ENCODE data around the gene DNASE1L2.

Gene DNASE1L2, protein sequence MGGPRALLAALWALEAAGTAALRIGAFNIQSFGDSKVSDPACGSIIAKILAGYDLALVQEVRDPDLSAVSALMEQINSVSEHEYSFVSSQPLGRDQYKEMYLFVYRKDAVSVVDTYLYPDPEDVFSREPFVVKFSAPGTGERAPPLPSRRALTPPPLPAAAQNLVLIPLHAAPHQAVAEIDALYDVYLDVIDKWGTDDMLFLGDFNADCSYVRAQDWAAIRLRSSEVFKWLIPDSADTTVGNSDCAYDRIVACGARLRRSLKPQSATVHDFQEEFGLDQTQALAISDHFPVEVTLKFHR

GRCh38 chr16:2236337-2237101 is at the start of gene DNASE1L2:
Gene DNASE1L2 (plus strand): TSS chr16:2236444. CDS start chr16:2236817, 373 bp downstream.
- in situ Hi-C loops (cut with MboI; ENCODE audit: low sequenced_read_pairs) = no loop called here

GRCh38 chr16:2186505-2186904 is 49.7 kb upstream of the DNASE1L2 start:
- in situ Hi-C loops (cut with MboI; ENCODE audit: low sequenced_read_pairs) = no loop called here

GRCh38 chr16:2187212-2187611 is 49.0 kb upstream of the DNASE1L2 start:
- in situ Hi-C loops (cut with MboI; ENCODE audit: low sequenced_read_pairs) = no loop called here

- in situ Hi-C loops (cut with MboI; ENCODE audit: low sequenced_read_pairs) = no loop called here
Observed at GRCh38 chr16:2188395-2188794, 47.8 kb upstream of the DNASE1L2 start.

DNA sequence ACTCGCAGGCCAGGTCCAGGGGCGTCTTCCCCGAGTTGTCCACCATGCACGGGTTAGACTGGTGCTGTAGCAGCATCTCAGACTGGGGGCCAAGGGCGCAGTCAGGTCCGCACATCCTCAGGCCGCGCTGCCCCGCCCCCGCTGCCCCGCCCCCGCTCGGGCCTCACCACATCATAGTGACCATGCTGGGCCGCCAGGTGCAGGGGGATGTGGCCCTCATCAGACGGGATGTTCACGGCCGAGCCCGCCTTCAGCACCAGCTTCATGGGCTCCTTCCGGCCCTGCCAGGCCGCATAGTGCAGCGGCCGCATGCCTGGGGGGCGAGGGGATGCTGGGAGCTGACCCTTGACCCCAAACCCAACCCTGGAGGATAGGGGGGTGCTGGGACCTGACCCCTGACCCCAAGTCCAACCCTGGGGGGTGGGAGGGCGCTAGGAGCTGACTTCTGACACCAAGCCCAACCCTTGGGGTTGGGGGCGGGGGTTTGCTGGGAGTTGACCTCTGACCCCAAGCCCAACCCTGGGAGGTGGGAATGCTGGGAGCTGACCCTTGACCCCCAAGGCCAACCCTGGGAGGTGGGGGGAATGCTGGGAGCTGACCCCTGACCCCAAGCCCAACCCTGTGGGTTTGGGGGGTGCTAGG is 46.9 kb upstream of the DNASE1L2 start:
- in situ Hi-C loops (cut with MboI; ENCODE audit: low sequenced_read_pairs) = no loop called here

DNA sequence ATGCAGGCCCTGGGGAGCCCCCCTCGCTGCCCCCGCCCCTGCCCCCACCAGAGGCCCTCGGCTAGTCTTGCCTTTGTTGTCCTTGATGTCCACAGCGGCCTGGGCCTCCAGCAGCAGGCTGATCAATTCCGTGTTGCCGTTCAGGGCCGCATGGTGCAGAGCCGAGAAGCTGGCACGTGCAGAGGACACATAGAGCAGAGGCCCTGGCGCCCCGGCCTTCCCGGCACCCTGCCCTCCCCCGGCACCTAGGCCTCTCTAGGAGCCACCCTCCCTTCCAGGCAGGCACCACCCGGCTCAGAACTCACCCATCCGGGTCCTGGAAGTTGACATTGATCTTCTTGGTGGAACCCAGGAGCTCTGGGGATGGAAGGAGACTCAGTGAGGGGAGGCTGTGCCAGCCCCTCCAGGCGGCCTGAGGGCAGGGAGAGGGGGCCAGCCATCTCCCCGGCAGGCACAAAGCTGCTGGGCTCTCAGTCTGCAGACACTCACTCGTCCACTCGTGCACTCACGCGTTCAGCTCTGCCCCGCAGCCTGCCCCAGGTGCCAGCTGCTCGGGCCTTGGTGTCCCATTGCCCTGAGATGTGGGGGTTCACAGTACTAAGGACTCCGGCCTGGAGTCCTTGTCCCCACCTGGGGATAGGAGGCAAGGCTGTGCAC is 46.1 kb upstream of the DNASE1L2 start:
- in situ Hi-C loops (cut with MboI; ENCODE audit: low sequenced_read_pairs) = no loop called here

DNA sequence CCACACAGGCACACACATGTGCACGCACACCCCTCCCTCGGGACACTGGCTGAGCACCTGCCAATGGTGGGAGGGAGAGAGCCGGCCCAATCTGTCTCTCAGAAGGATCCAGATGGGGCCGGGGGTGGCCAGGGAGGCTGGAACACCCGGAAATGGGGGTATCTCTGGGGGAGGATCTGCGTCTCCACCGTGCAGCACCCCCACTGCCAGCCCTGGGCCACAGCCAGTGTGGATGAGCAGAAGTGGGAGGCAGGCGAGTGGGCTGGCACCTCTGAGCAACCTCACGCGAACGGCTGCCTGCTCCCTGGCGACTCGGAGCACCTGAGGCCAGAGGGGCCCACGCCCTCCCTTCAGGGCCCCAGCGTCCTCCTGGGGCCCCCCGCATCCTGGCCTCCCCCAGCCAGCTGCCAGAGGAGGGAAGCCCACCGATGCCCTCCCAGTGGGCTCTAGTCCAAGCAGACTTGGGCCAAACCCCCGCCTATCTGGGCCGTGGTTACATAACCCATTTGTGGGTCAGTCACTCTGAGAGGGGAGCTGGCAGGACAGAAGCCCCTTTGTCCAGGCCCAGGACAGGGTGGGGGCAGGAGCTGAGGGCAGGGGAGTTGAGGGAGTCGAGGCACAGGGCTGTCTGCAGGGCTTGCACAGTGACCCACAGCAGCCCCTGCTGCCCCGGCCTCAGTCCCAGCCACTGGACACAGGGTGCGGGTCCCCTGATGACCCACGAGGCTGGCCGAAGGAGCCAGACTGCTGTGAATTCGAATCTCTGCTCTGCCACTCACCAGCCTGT is 45.4 kb upstream of the DNASE1L2 start:
- in situ Hi-C loops (cut with MboI; ENCODE audit: low sequenced_read_pairs) = no loop called here

GRCh38 chr16:2191446-2191706 is 44.9 kb upstream of the DNASE1L2 start:
- in situ Hi-C loops (cut with MboI; ENCODE audit: low sequenced_read_pairs) = no loop called here

DNA sequence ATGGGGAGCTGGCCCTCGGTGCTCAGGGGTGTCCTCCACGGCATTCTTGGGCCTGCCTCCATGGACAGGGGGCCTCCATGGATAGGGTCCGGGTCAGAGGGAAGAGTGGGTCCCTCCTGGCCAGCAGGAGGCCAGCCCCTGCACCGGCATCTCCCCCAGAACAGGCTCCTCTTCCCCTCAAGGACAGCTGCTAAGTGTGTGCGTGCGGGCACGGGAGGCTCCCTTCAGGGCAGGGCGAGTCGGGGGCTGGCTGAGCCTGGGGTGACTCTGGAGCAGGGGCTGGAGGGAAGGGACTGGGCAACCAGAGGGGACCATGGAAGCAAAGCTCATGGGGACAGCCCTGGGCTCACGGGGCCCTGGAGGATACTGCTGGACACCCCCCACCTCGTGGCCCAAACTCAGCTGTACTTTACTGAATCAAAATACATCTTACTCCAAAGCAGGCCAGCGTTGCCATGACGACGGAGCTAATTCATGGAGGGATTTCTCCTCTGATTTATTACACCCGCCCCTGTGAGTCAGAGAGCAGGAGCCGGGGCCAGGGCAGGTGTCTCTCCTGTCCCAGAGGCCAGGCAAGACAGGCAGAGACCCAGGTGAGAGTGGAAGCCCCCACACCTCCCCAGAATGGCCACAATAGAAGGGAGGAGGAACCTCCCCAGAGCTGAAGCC is 41.9 kb upstream of the DNASE1L2 start:
- in situ Hi-C loops (cut with MboI; ENCODE audit: low sequenced_read_pairs) = no loop called here

DNA sequence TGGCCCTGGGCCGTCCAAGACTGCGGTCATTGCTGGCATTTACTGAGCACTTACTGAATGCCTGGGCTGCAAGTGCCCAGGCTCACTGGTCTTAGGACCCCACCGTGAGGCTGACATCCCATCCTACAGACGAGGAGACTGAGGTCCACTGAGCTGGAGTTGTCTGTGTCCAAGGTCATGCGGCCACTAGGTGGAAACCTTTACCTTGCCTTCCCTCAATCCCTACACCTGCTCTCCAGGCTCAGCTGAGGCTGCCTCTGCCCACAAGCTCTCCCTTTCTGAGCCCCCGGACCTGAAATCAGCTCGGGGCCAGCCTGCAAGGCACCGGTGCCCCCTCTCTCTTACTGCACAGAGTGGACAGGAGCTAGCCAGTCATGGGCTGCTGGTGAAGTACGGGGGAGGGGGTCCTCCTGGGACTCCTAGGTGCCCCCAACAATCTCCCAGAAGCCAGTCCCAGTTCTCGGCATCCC is 41.4 kb upstream of the DNASE1L2 start:
- in situ Hi-C loops (cut with MboI; ENCODE audit: low sequenced_read_pairs) = no loop called here

- in situ Hi-C loops (cut with MboI; ENCODE audit: low sequenced_read_pairs) = no loop called here
Observed at GRCh38 chr16:2195322-2196161, 40.7 kb upstream of the DNASE1L2 start.

DNA sequence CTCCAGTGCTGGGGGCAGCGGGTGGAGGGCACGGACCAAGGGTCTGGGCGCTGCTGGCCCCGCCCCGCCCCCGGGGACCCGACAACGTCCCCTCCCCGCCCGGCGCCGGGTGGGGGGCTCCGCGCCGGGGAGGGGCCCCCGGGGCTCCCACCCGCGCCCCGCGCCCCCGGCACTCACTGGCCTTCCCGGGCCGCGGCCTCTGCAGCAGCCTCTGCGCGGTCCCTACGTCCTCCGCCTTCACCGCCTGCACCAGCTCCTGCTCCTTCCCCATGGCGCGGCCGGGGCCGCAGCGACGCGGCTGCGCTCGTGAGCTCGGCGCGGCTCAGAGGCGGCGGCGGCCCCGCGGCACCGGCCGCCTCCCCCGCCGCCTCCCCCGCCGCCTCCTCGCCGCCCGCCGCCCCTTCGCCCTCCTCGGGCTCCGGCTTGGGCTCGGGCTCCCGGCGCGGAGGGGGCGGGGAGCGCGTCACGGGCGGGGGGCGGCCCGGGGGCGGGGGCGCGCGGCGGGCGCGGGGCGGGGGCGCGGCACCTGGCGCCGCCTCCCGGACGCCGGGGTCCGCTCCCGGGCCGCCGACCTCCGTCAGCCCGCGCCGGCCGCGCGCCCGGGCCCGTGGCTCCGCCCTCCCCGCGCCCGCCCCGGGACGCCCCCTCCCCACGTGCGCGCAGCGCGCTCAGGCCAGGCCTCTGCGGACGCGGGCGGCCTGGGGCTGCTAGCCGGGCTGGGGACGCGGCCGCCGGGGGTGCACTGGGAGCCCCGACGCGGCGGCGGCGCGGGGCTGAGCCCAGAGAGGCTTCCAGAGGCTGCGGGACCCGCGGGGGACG is 39.9 kb upstream of the DNASE1L2 start, which contains the start of gene CASKIN1:
CASKIN1 (minus strand) TSS at position 444 of the 819 bp plus-strand sequence; CDS start at position 271, 173 bp downstream.
- in situ Hi-C loops (cut with MboI; ENCODE audit: low sequenced_read_pairs) = no loop called here

GRCh38 chr16:2196981-2197511 is 39.2 kb upstream of the DNASE1L2 start:
- in situ Hi-C loops (cut with MboI; ENCODE audit: low sequenced_read_pairs) = no loop called here

- in situ Hi-C loops (cut with MboI; ENCODE audit: low sequenced_read_pairs) = no loop called here
Observed at GRCh38 chr16:2197765-2198164, 38.5 kb upstream of the DNASE1L2 start.

GRCh38 chr16:2198283-2198682 is 38.0 kb upstream of the DNASE1L2 start:
- in situ Hi-C loops (cut with MboI; ENCODE audit: low sequenced_read_pairs) = no loop called here

- in situ Hi-C loops (cut with MboI; ENCODE audit: low sequenced_read_pairs) = no loop called here
Observed at GRCh38 chr16:2199095-2199494, 37.1 kb upstream of the DNASE1L2 start.

GRCh38 chr16:2199621-2200139 is 36.6 kb upstream of the DNASE1L2 start:
- in situ Hi-C loops (cut with MboI; ENCODE audit: low sequenced_read_pairs) = no loop called here

- in situ Hi-C loops (cut with MboI; ENCODE audit: low sequenced_read_pairs) = no loop called here
Observed at GRCh38 chr16:2200313-2200712, 35.9 kb upstream of the DNASE1L2 start.
